ENCODE results near the gene ARSI.

DNA sequence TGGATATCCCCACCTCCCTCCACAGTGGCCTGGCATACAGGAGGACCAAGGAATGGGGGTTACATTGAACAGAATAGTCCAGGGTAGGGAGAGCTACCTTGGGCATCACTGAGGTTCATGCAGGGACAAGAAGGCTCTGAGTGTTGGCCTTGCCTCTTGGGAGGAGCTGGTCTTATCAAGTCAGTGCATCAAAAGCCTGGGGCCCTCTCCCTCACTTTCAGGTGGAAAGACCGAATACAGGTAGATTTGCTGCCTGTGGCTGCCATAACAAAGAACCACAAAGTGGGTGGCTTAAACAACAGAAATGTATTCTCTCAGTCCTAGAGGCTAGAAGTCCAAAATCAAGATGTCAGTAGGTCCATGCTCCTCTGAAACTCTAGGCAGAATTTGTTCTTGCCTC lies 18.5 kb upstream of the ARSI start:
- TF ChIP-seq EP300 (IDR thresholded peaks at IDR 0.05): no peak
- TF ChIP-seq, protein P1, sequence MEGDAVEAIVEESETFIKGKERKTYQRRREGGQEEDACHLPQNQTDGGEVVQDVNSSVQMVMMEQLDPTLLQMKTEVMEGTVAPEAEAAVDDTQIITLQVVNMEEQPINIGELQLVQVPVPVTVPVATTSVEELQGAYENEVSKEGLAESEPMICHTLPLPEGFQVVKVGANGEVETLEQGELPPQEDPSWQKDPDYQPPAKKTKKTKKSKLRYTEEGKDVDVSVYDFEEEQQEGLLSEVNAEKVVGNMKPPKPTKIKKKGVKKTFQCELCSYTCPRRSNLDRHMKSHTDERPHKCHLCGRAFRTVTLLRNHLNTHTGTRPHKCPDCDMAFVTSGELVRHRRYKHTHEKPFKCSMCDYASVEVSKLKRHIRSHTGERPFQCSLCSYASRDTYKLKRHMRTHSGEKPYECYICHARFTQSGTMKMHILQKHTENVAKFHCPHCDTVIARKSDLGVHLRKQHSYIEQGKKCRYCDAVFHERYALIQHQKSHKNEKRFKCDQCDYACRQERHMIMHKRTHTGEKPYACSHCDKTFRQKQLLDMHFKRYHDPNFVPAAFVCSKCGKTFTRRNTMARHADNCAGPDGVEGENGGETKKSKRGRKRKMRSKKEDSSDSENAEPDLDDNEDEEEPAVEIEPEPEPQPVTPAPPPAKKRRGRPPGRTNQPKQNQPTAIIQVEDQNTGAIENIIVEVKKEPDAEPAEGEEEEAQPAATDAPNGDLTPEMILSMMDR (IDR thresholded peaks at IDR 0.05): no peak
- no peak for TF ChIP-seq POLR2A (IDR thresholded peaks at IDR 0.05)
- TF ChIP-seq POLR2AphosphoS5 (IDR thresholded peaks at IDR 0.05): no peak
